ENCODE measurements around the gene TM7SF3.
"Not testable (repeated sequence)": the region's sequence is repeated elsewhere in the genome, so short reads cannot be mapped to it uniquely, and the experiment has no call there.

Gene TM7SF3

DNA sequence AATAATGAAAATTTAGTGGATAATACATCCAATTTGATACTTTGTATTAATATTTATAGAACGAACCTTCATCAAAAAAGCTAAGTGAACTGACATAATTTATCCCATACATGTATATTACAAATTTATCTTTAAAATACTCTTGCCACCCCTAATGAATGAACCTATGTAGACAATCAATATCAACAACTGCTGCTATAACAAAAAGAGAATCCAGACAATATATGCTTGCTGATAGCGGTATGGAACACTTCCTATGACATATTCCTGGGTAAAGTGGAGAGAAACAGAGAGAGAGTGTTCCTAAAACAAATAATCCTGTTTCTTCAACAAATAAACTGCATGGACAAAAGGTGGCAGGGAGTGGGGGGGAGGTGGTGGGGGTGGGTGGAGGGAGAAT is 31.3 kb downstream of the TM7SF3 start:
- FAIRE-seq: no peak

GRCh38 chr12:26979733-26980132 is 34.5 kb downstream of the TM7SF3 start:
- FAIRE-seq: no peak
- DNase-seq (ENCODE audit: insufficient read length, low spot score): no peak

More for the DNA sequence above, 31.3 kb downstream of the TM7SF3 start:
- DNase-seq (ENCODE audit: insufficient read length, low spot score): no peak

- no peak for FAIRE-seq
- DNase-seq (ENCODE audit: insufficient read length, low spot score): no peak
Observed at GRCh38 chr12:26978801-26979200, 35.4 kb downstream of the TM7SF3 start.

GRCh38 chr12:26976687-26977086 is 37.5 kb downstream of the TM7SF3 start:
- no peak for DNase-seq (ENCODE audit: insufficient read length, low spot score)
- no peak for FAIRE-seq

GRCh38 chr12:26971963-26972362 is 42.2 kb downstream of the TM7SF3 start:
- DNase-seq (ENCODE audit: insufficient read length, low spot score): peak; percentile 55

DNA sequence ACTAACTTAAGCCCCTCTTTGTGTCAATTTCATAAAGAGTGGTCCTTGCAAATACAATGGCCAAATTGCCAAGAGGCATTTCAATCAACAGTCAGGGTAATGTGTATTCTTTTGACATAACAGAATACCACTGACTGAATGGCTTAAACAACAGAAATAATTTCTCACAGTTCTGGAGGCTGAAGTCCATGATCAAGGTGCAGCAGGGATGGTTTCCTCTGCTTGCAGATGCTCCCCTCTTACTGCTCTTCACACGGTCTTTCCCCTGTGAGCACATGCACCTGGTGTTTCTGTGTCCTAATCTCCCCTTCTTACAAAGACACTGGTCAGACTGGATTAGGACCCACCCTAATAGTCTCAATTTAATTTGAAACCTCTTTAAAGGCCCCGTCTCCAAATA is 44.0 kb downstream of the TM7SF3 start:
- FAIRE-seq (no peak), DNase-seq (ENCODE audit: insufficient read length, low spot score) (no peak)

More at GRCh38 chr12:26971963-26972362, 42.2 kb downstream of the TM7SF3 start:
- peak; percentile 96 for FAIRE-seq

- DNase-seq (ENCODE audit: insufficient read length, low spot score): no peak
- FAIRE-seq: no peak
Observed at GRCh38 chr12:26966842-26967241, 47.3 kb downstream of the TM7SF3 start.

DNA sequence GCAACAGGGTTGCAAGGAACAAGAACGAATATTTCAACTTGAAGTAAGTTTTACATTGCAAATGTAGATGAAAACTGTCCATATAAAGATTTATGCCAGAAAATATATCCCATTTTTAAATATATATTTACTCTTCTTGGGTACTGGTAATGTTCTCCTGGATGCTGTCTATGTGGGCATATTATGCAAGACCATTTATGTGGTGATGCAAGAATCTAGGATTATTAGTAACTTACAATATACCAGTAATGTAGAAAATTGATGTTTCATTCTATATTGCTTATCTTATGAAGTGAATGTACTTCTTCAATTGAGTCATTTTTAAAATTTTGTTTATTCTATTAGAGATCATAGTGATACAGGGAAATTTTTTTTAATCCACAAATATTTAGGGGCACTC is 50.8 kb downstream of the TM7SF3 start:
- no peak for FAIRE-seq
- DNase-seq (ENCODE audit: insufficient read length, low spot score): no peak

- DNase-seq (ENCODE audit: insufficient read length, low spot score): no peak
- FAIRE-seq: no peak
Observed at GRCh38 chr12:26961803-26962202, 52.4 kb downstream of the TM7SF3 start.

DNA sequence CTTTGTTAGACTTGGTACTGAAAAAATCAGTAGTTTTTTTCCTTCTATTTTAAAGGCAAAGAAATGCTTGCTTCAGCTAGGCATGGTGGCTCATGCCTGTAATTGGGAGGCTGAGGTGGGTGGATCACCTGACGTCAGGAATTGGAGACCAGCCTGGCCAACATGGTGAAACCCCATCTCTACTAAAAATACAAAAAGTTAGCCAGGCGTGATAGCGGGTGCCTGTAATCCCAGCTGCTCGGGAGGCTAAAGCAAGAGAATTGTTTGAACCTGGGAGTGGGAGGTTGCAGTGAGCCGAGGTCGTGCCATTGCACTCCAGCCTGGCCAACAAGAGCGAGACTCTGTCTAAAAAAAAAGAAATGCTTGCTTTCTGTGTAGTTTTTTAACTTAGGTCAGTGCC is 52.8 kb downstream of the TM7SF3 start:
- not testable (repeated sequence) for FAIRE-seq; DNase-seq (ENCODE audit: insufficient read length, low spot score)

GRCh38 chr12:26954027-26954426 is 60.2 kb downstream of the TM7SF3 start:
- FAIRE-seq (no peak), DNase-seq (ENCODE audit: insufficient read length, low spot score) (no peak)

- peak; percentile 58 for FAIRE-seq
- no peak for DNase-seq (ENCODE audit: insufficient read length, low spot score)
Observed at GRCh38 chr12:26953447-26953846, 60.7 kb downstream of the TM7SF3 start.

DNA sequence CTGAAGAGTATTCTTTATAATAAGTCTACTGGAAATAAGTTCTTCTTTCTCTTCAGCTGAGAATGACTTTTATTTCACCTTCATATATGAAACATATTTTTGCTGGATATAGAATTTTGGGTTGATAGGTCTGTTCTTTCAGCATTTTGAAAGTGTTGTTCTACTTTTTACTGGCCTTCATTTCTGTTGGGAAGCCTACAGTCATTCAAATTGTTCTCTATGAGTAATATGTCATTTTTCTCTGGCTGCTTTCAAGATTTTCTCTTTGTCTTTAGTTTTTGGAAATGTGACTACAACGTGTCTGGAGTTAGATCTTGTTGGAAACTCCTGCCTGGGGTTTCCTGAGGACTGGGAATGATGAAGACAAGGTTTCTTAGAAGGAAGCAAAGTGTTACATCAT is 65.9 kb downstream of the TM7SF3 start:
- DNase-seq (ENCODE audit: insufficient read length, low spot score) (no peak), FAIRE-seq (no peak)

- DNase-seq (ENCODE audit: insufficient read length, low spot score) (no peak), FAIRE-seq (no peak)
Observed at GRCh38 chr12:26941215-26941594, 73.0 kb downstream of the TM7SF3 start.

- no peak for DNase-seq (ENCODE audit: insufficient read length, low spot score)
- FAIRE-seq: peak; percentile 71
Observed at GRCh38 chr12:26940516-26941214, 73.5 kb downstream of the TM7SF3 start.

GRCh38 chr12:26939953-26940352 is 74.2 kb downstream of the TM7SF3 start:
- FAIRE-seq (no peak), DNase-seq (ENCODE audit: insufficient read length, low spot score) (no peak)

DNA sequence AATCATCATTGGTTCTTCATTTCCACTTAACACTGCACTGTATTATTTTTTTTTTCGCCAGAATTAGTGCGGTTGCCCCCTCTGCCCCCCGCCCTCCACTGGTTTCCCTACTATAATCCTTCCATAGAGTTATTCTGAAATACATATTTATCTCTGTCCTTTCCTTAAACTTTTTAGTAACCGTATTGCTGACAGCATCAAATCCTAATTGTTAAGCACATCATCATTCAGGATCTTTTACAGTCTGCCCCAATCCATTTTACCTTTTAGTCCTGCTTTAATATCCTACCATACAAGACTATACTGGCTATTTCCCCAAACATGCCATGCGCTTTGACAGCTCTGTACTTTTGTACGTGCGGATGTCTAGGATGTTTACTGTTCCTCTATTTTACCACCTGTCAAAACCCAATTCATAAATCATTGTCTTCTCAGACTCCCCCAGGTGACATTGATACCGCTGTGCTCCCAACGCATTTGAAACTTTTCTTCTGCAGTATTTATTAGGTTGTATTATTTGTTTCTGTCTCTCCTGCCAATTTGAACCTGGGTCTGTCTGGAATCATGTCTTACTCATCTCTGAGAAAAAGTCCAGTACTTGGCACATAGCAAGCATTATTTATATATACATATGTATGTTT is 74.9 kb downstream of the TM7SF3 start:
- DNase-seq (ENCODE audit: insufficient read length, low spot score): no peak
- peak; percentile 78 for FAIRE-seq

GRCh38 chr12:26938701-26939062 is 75.5 kb downstream of the TM7SF3 start:
- DNase-seq (ENCODE audit: insufficient read length, low spot score): no peak
- FAIRE-seq: no peak

DNA sequence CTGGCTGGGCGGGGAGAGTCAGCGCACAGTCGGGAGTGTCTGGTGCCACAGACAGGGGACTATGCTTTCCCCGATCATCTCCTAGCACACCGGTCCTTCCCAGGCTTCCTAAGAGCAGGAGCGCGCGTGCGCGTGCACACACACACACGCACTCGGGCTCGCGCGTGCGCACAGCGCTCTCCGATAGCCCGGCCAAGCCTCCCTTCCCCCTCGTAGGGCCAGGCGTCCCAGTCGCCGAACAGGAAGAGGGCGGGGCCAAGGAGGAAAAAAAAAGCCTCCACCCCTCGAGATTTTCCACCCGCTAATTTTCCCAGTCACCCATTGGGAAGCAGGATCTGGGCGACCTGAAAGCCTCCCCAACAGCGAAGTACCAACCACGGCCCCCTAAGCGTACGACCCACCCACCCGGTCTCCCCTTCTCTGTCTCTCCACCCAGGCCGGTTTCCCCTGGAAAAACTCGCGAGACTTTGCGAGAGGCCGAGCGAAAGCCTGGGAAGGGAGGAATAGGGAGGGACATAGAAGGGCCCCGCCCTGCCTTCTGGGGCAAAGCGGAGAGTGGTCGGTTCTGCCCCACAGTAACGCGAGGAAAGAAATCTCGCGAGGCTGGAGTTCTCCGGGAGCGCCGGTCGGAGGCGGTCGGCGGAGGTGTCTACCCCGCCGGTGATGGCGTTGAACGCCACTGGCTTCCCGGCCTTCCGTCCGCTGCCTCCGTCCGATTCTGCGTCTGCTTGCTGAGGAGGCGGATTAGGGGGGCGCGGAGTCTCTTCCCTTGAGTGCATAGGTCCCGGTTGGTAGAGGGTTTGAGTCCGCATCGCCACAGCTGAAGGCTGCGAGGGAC is 76.1 kb downstream of the TM7SF3 start, which contains the start of the genes FGFR1OP2 and INTS13:
TSS of gene FGFR1OP2 (plus strand) at position 608 of the 838 bp plus-strand sequence. CDS start 15,689 bp downstream, outside the sequence.
TSS of gene INTS13 (minus strand) at position 119 of the 838 bp plus-strand sequence. CDS start 1,178 bp downstream, outside the sequence.
- DNase-seq (ENCODE audit: insufficient read length, low spot score) (peak; percentile 62), FAIRE-seq (peak; percentile 98)

GRCh38 chr12:26937443-26937862 is 76.7 kb downstream of the TM7SF3 start:
- no peak for FAIRE-seq
- DNase-seq (ENCODE audit: insufficient read length, low spot score): no peak

All from GM19239 (cell line).